GM19193 (cell line): ENCODE results near the gene BBS2.

ENCODE experiments used
- POLR2A ChIP-seq: IDR thresholded peaks from 4 replicates; pipeline ENCODE4 v1.6.1; 2011; ENCODE audit not compliant: insufficient read depth, insufficient read length; ENCODE audit errors: extremely low read depth

The BBS2 gene

DNA sequence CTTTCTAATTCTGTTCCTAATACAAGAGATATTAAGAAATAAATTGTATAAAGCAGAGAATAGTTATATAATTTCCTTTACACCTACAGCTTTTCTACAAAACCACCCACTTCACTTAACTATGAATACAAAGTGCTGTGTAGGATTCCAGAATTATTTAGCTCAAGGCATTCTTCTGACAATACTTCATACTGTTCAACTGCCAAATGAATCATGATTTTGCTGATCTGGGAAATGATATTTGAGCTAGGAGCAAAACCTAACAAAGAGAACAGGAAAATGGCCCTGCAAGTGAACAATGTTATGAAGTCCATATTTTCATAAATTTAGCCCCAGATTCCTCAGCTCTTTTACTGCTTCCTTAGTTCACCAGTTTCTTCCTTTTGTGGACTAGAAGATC lies 12.9 kb downstream of the BBS2 start:
- no peak for TF ChIP-seq POLR2A

- TF ChIP-seq POLR2A, result no peak
Observed at GRCh38 chr16:56505181-56505580, 14.6 kb downstream of the BBS2 start.

GRCh38 chr16:56493815-56494214 lies 26.0 kb downstream of the BBS2 start:
- no peak for TF ChIP-seq POLR2A

- no peak for TF ChIP-seq POLR2A
Observed at GRCh38 chr16:56493126-56493525, 26.7 kb downstream of the BBS2 start.

- TF ChIP-seq POLR2A, result no peak
Observed at GRCh38 chr16:56491657-56492261, 28.1 kb downstream of the BBS2 start.

DNA sequence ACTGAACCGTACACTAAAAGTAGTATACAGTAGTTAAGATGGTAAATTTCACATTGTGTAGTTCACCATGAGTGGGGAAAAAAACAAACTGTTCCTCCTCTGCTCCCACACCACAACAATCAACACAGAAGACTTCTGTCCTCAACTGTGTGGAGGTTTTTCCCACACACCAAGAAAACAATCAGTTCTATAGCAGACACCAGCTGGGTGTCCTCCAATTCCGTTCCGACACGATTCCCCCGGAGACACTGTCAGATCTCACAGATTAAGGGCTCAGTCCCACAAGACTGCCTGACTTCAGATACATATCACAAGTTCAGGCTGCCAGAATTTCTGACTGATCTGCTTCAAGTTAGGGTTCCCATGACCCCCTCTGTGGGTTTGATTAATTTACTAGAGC lies 31.8 kb downstream of the BBS2 start:
- no peak for TF ChIP-seq POLR2A

DNA sequence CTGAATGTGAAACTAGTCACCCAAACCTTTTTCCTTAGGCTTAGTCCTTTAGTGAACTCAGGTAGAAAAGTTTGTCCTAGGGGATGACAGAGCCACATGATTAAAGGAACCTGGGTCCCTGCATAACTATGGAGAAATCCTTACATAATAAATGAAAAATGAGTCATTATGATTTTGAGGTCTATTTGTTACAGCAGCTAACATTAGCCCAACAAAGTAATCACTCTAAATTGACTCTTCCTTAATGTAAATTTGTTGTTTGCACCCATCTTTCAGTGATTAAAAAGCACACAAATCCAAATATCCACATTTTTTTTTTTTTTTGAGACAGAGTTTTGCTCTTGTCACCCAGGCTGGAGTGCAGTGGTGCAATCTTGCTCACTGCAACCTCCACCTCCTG lies 36.4 kb downstream of the BBS2 start:
- no peak for TF ChIP-seq POLR2A

- TF ChIP-seq POLR2A, result no peak
Observed at GRCh38 chr16:56482683-56483236, 37.1 kb downstream of the BBS2 start.

DNA sequence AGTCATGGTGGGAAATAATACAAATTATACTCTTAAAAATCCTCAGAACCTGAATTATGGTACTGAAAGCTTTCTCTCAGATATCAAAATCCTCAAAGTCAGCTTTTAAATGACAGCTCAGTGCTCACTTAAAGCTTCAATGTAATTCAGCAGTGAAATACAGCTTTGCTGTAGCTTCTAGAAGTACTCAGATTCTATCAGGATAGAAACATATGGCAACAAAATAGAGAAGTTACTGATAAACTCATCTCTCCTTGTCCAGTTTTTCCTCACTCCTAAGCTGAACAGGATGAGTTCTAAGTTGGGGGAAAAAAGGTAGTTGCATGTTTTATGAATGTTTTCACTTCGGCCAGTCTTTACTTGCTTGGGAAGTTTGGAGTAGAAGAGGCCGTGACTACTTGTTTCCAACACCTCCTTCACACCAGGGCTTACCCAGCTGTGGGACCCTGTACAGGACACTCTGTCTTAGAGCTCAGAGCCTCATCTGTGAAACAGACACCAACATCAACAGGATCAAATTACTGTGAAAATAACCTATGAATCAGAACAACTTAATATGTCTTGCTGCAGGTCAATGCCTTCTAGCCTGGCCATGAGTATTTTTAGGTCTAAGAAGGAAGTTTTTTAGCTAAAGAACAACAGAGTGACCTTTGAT lies 38.2 kb downstream of the BBS2 start:
- no peak for TF ChIP-seq POLR2A

GRCh38 chr16:56480776-56481467 lies 38.9 kb downstream of the BBS2 start:
- TF ChIP-seq POLR2A, result no peak

GRCh38 chr16:56479469-56479868 lies 40.4 kb downstream of the BBS2 start:
- TF ChIP-seq POLR2A, result no peak

- TF ChIP-seq POLR2A, result no peak
Observed at GRCh38 chr16:56478281-56479049, 41.4 kb downstream of the BBS2 start.

GRCh38 chr16:56477096-56477878 lies 42.5 kb downstream of the BBS2 start:
- no peak for TF ChIP-seq POLR2A

DNA sequence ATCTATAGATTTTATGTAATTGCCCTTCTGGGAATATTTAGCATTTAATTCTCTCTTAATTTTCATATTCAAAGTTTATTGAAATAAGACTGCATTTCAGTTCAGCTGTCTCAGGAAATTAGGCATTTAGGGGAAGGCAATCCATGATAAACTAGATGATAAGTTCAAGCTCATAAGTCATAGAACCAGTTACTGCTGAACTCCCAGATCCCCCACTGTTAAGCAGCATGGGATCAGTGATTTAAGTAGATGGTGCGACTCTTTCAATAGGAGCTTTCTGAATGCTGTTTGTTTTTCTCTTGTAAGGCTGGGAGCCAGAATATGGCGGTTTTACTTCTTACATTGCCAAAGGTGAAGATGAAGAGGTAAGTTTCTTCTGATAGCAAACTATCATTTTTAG lies 44.6 kb downstream of the BBS2 start:
- no peak for TF ChIP-seq POLR2A
